Osteocyte (in vitro differentiated cells): Measurements from ENCODE around the gene CDH4. TPM values are rescaled to one million over a fixed set of nuclear protein-coding genes. Genes with fewer than 3 reads are reported as not detected.

Experiments used
- DNase-seq: peaks from one replicate; pipeline ENCODE4 v3.0.0; 2021; ENCODE audit warnings: mixed read lengths; ENCODE audit not compliant: unreplicated experiment; ENCODE audit errors: extremely low spot score
- H3K27ac Mint-ChIP-seq: one replicate; pipeline ENCODE4 v1.8.0; 2021; ENCODE audit warnings: mild to moderate bottlenecking, mixed read lengths; ENCODE audit not compliant: unreplicated experiment
- H3K27me3 Mint-ChIP-seq: one replicate; pipeline ENCODE4 v1.8.0; 2021; ENCODE audit warnings: mixed read lengths; ENCODE audit not compliant: unreplicated experiment
- H3K36me3 Mint-ChIP-seq: one replicate; pipeline ENCODE4 v1.8.0; 2021; ENCODE audit warnings: mixed read lengths; ENCODE audit not compliant: unreplicated experiment
- H3K4me1 Mint-ChIP-seq: one replicate; pipeline ENCODE4 v1.8.0; 2021; ENCODE audit warnings: mixed read lengths; ENCODE audit not compliant: unreplicated experiment
- H3K4me3 Mint-ChIP-seq: one replicate; pipeline ENCODE4 v1.8.0; 2021; ENCODE audit warnings: mild to moderate bottlenecking, moderate library complexity, mixed read lengths; ENCODE audit not compliant: unreplicated experiment
- H3K9me3 Mint-ChIP-seq: one replicate; pipeline ENCODE4 v1.8.0; 2021; ENCODE audit warnings: mixed read lengths; ENCODE audit not compliant: unreplicated experiment
- total RNA-seq: library from RNA; stranded (reverse); gene quantifications from 2 replicates; pipeline ENCODE4 v1.2.1, GENCODE V29; 2021
- TF ChIP-seq, protein P1 (sequence below): fragments of 200-600 bp; sonication (generic); IDR thresholded peaks from 2 replicates; pipeline ENCODE4 v1.5.0; 2021; ENCODE audit warnings: antibody characterized with exemption, mild to moderate bottlenecking, moderate library complexity

The CDH4 gene
- total RNA-seq, 1 donor from 2014 or later = 1.3 TPM

- H3K4me1 Mint-ChIP-seq = no peaks in the 10 kb centered on the region
- no peak overlapping the region for H3K4me3 Mint-ChIP-seq
- TF ChIP-seq, protein P1, sequence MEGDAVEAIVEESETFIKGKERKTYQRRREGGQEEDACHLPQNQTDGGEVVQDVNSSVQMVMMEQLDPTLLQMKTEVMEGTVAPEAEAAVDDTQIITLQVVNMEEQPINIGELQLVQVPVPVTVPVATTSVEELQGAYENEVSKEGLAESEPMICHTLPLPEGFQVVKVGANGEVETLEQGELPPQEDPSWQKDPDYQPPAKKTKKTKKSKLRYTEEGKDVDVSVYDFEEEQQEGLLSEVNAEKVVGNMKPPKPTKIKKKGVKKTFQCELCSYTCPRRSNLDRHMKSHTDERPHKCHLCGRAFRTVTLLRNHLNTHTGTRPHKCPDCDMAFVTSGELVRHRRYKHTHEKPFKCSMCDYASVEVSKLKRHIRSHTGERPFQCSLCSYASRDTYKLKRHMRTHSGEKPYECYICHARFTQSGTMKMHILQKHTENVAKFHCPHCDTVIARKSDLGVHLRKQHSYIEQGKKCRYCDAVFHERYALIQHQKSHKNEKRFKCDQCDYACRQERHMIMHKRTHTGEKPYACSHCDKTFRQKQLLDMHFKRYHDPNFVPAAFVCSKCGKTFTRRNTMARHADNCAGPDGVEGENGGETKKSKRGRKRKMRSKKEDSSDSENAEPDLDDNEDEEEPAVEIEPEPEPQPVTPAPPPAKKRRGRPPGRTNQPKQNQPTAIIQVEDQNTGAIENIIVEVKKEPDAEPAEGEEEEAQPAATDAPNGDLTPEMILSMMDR = no peak
- H3K27me3 Mint-ChIP-seq = peaks cover 2% of the 10 kb centered on the region
- H3K36me3 Mint-ChIP-seq = no peaks in the 10 kb centered on the region
- DNase-seq = no peak
- no peaks in the 10 kb centered on the region for H3K9me3 Mint-ChIP-seq
- no peak overlapping the region for H3K27ac Mint-ChIP-seq
These were observed 481.2 kb downstream of the CDH4 start for GRCh38 chr20:61733216-61733615.

DNA sequence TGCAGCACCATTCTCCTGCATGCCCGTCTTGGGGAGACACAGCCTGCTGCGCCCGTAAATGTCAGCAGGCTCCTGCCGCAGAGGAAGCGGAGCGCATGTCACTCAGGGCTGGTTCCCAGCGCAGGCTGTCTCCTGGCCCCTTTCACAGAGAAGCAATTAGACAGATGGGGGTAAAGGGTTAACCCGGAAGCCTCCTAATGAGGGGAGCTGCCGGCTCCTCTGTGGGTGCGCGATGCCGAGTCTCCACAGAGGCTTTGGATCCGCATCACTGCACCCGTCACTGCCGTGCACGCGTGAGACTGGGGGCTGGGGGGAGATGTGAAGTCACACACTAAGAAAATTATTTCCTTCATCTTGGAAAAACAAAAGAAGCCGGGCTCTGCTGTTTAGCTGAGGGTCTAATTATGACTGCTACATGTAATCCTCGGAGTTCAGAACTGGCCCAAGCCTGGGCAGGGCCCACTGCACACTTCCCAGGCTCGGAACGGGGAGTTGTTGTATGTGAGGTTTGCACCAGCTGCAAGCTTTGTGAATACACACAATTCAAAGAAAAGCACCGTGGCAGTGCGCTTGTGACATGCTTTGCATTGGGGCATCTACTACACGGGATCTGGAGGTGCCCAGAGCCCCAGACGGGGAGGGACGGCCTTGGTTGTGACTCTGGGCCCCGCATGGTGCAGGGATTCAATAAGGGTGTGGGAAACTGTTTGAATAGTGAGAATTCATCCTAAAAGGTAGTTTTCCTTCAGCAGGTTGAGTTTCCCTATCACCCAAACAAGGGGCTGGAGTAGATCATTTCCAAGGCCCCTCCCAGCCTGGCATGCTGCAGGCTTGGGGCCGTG lies 482.1 kb downstream of the CDH4 start:
- Mint-ChIP-seq H3K4me1 (no peaks in the 10 kb centered on the region), H3K9me3 (no peaks in the 10 kb centered on the region), H3K27me3 (peaks cover 2% of the 10 kb centered on the region), H3K4me3 (no peak overlapping the region), H3K27ac (no peak overlapping the region), H3K36me3 (no peaks in the 10 kb centered on the region)
- TF ChIP-seq, protein P1 = no peak
- no peak for DNase-seq

DNA sequence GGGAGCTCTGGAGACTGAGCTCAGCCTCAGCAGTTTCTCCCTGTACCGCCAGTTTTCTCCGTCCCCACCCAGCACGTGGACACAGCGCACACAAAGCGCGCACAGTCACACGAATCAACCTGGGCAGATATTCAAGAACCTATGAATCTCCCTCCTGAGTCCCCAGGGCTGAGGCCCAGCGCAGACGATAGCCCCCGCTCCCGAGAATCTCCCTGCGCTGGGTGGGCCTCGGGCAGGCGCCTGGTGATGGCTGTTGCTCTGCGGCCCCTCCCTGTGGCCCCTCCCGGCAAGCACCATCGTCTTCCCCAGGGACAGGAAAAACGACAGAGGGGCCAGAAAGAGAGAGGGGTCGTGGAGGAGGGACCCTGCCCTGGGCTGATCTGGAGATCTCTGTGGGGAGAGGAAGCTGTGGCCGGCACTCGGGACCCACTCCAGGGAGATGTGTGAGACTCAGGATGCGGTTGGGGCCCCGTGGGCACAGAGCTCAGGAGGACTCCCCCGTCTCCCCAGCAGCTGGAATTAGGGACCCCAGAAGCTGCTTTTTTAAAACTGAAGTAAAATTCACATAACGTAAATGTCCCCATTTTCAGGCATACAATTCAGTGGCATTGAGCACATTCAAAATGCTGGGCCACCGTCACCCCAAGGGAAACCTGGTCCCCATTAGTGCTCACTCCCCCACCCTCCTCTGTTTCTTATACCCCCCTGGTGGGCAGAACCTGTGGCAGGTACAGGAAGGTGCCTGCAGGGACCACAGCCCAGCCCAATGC lies 482.9 kb downstream of the CDH4 start:
- H3K27ac Mint-ChIP-seq = no peak overlapping the region
- no peaks in the 10 kb centered on the region for H3K36me3 Mint-ChIP-seq
- TF ChIP-seq, protein P1 = no peak
- DNase-seq = no peak
- no peak overlapping the region for H3K4me3 Mint-ChIP-seq
- H3K4me1 Mint-ChIP-seq = no peaks in the 10 kb centered on the region
- peaks cover 2% of the 10 kb centered on the region for H3K27me3 Mint-ChIP-seq
- no peaks in the 10 kb centered on the region for H3K9me3 Mint-ChIP-seq

DNA sequence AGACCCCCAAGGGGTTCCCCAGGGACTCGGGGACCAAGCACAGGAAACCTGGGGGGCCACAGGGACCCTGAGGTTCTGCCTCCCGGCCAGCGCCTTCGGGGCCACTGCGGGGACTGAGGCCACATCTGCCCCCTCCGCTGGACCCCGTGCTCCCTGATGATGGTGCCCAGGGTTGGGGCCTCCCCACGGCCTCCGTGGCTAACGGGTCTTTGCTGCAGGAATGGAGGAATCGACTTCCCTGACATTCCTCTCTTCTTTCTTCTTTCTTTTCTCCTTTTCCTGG lies 483.4 kb downstream of the CDH4 start:
- H3K27me3 Mint-ChIP-seq = peaks cover 2% of the 10 kb centered on the region
- no peak for DNase-seq
- H3K36me3 Mint-ChIP-seq = no peaks in the 10 kb centered on the region
- no peak overlapping the region for H3K4me3 Mint-ChIP-seq
- no peaks in the 10 kb centered on the region for H3K9me3 Mint-ChIP-seq
- H3K4me1 Mint-ChIP-seq = no peaks in the 10 kb centered on the region
- no peak overlapping the region for H3K27ac Mint-ChIP-seq
- TF ChIP-seq, protein P1 = no peak

GRCh38 chr20:61736001-61736635 lies 484.1 kb downstream of the CDH4 start:
- TF ChIP-seq, protein P1 = no peak
- no peak for DNase-seq
- Mint-ChIP-seq H3K4me3 (no peak overlapping the region), H3K36me3 (no peaks in the 10 kb centered on the region), H3K4me1 (no peaks in the 10 kb centered on the region), H3K27me3 (peaks cover 2% of the 10 kb centered on the region), H3K9me3 (no peaks in the 10 kb centered on the region), H3K27ac (no peak overlapping the region)
